PFSK-1 (cell line): ENCODE data around the gene SERTAD4.

Experiments used
- FOXP2 ChIP-seq: optimal IDR thresholded peaks from 2 replicates; pipeline ENCODE3; 2011; ENCODE audit warnings: borderline replicate concordance, control low read depth, inconsistent platforms; ENCODE audit not compliant: insufficient read depth; ENCODE audit errors: extremely low read length, extremely low read depth
- POLR2AphosphoS5 ChIP-seq: IDR thresholded peaks from 2 replicates; pipeline ENCODE4 v1.6.1; 2012; ENCODE audit warnings: low read depth, mild to moderate bottlenecking, control low read depth, low read length, moderate library complexity
- REST ChIP-seq, 2 experiments: IDR thresholded peaks; 2 replicates each; pipeline versions ENCODE4 v1.6.1 to v1.8.0; 2011 to 2012; ENCODE audit warnings: low read depth in 2 of 2, low read length in 2 of 2, control low read depth in 1 of 2, inconsistent platforms in 1 of 2, mild to moderate bottlenecking in 1 of 2, moderate library complexity in 1 of 2; ENCODE audit not compliant: insufficient read depth in 1 of 2
- SIN3A ChIP-seq: IDR thresholded peaks from 2 replicates; pipeline ENCODE4 v1.6.1; 2012; ENCODE audit warnings: mild to moderate bottlenecking, low read length, moderate library complexity, borderline replicate concordance; ENCODE audit not compliant: insufficient read depth
- TAF1 ChIP-seq: IDR thresholded peaks from 2 replicates; pipeline ENCODE4 v1.6.1; 2012; ENCODE audit warnings: low read length, control low read depth, borderline replicate concordance; ENCODE audit not compliant: insufficient read depth

Gene SERTAD4

DNA sequence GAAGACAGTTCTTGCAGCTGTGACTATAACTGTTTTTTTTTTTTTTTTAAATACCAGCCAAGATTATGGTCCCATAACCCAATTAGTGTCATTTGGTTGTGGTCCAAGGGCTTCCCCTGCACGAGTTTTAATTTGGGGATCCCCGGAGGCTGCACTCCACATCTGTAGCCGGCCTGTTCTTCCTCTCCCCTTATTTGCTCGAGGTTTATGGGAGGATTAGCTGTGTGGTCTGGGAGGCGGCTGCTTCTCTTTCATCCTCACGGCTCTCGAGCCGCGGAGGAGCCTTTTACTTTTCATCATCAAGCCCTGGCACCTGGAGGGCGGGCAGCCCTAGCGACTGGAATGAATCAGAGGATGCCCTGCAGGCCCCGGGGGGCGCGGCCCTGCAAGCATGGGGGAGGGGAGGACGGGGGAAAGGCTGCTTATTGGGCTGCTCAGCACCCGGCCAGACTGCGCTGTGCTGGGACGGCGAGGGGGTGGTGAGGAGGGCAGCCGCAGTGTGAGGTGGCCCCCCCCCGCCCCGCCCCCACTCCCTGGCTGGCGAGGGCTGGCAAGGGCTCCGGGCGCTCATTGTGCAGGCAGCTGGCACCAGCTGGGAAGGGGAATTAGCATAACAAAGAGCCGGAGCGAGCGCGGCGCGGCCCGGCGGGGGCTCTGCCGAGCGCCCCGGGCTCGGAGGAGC is 18.5 kb downstream of the SERTAD4 start:
- TF ChIP-seq REST (IDR thresholded peaks at IDR 0.05; ENCODE audit: insufficient read depth in 1 of 2, low read depth in 2 of 2, low read length in 2 of 2) (no peak), FOXP2 (no peak), TAF1 (no peak), POLR2AphosphoS5 (no peak), SIN3A (no peak)

GRCh38 chr1:210251680-210252490 is 19.3 kb downstream of the SERTAD4 start:
- TF ChIP-seq SIN3A (no peak), TAF1 (no peak), POLR2AphosphoS5 (no peak)

DNA sequence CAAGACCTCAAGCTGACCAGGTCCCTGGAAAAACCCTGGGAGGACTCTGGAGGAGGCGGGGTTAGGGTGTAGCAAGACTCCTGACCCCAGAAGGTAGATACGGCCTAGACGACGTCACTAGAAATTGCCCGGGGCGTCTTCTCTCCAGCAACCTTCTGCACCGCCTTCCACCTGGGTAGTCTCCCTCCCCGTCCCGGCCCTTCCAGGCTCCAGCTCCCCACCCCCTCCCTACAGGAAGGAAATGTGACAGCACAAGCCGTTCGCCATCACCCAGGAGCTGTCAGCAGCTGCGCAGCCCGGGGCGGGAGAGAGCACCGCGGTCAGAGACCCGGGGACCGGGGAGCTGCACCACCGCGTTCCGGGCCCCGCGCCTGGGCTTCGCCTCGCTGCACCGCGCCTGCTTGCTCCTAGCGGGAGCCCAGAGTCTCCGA is 20.0 kb downstream of the SERTAD4 start:
- TF ChIP-seq FOXP2 (no peak), TAF1 (no peak), POLR2AphosphoS5 (no peak), REST (IDR thresholded peaks at IDR 0.05; ENCODE audit: insufficient read depth in 1 of 2, low read depth in 2 of 2, low read length in 2 of 2) (no peak), SIN3A (no peak)

GRCh38 chr1:210254298-210254697 is 21.7 kb downstream of the SERTAD4 start:
- no peak for TF ChIP-seq SIN3A
- no peak for TF ChIP-seq POLR2AphosphoS5
- TF ChIP-seq TAF1 = no peak
- no peak for TF ChIP-seq FOXP2
- TF ChIP-seq REST (IDR thresholded peaks at IDR 0.05; ENCODE audit: insufficient read depth in 1 of 2, low read depth in 2 of 2, low read length in 2 of 2) = no peak

GRCh38 chr1:210257698-210258529 is 25.3 kb downstream of the SERTAD4 start:
- TF ChIP-seq TAF1 = no peak
- TF ChIP-seq FOXP2 = no peak
- no peak for TF ChIP-seq REST (IDR thresholded peaks at IDR 0.05; ENCODE audit: insufficient read depth in 1 of 2, low read depth in 2 of 2, low read length in 2 of 2)
- TF ChIP-seq POLR2AphosphoS5 = no peak
- TF ChIP-seq SIN3A = no peak
